Smooth muscle cell (in vitro differentiated cells): ENCODE data around the gene ZDHHC17. TPM values are rescaled to one million over a fixed set of nuclear protein-coding genes. Genes with fewer than 3 reads are reported as not detected.

ENCODE experiments used
- DNase-seq: peaks from one replicate; lab custom pipeline; 2025; ENCODE audit not compliant: unreplicated experiment; lab: John Stamatoyannopoulos, UW
- H2AFZ ChIP-seq: fragments of 200-600 bp; sonication (generic); 2 replicates; pipeline ENCODE4 v1.6.0; 2016; ENCODE audit warnings: antibody characterized with exemption, low read depth, mild to moderate bottlenecking
- H3F3A ChIP-seq: fragments of 200-600 bp; sonication (generic); 2 replicates; pipeline ENCODE4 v1.6.0; 2017; ENCODE audit warnings: antibody characterized with exemption, low read depth
- H3K27ac ChIP-seq: fragments of 200-600 bp; sonication (generic); 2 replicates; pipeline ENCODE4 v1.5.1; 2016; ENCODE audit warnings: low read depth, mild to moderate bottlenecking
- H3K27me3 ChIP-seq: fragments of 200-600 bp; sonication (generic); 2 replicates; pipeline ENCODE4 v1.6.1; 2016; ENCODE audit warnings: low read depth, mild to moderate bottlenecking
- H3K36me3 ChIP-seq: fragments of 200-600 bp; sonication (generic); 2 replicates; pipeline ENCODE4 v1.5.1; 2016; ENCODE audit warnings: low read depth
- H3K4me1 ChIP-seq: fragments of 200-600 bp; sonication (generic); 2 replicates; pipeline ENCODE4 v1.5.1; 2016; ENCODE audit warnings: low read depth
- H3K4me2 ChIP-seq: fragments of 200-600 bp; sonication (generic); 2 replicates; pipeline ENCODE4 v1.6.0; 2016; ENCODE audit warnings: mild to moderate bottlenecking
- H3K4me3 ChIP-seq: fragments of 200-600 bp; sonication (generic); 2 replicates; pipeline ENCODE4 v1.5.1; 2016; ENCODE audit warnings: mild to moderate bottlenecking
- H3K79me2 ChIP-seq: fragments of 200-600 bp; sonication (generic); 2 replicates; pipeline ENCODE4 v1.6.0; 2016; ENCODE audit warnings: low read depth, mild to moderate bottlenecking
- H3K9ac ChIP-seq: fragments of 200-600 bp; sonication (generic); 2 replicates; pipeline ENCODE4 v1.6.0; 2016; ENCODE audit warnings: low read depth
- H3K9me3 ChIP-seq: fragments of 200-600 bp; sonication (generic); replicated peaks from 2 replicates; pipeline ENCODE4 v1.5.1; 2016; ENCODE audit warnings: low read depth
- H4K20me1 ChIP-seq: fragments of 200-600 bp; sonication (generic); 2 replicates; pipeline ENCODE4 v1.6.0; 2016; ENCODE audit warnings: low read depth
- CTCF ChIP-seq: fragments of 200-600 bp; sonication (generic); IDR thresholded peaks from 2 replicates; pipeline ENCODE4 v1.5.1; 2017; ENCODE audit warnings: borderline replicate concordance, mild to moderate bottlenecking, antibody characterized with exemption; ENCODE audit not compliant: insufficient read depth, poor library complexity, severe bottlenecking
- WGBS: methylation state at CpG from one replicate; pipeline ENCODE4 v1.1.7; 2016; ENCODE audit warnings: low lambda C conversion rate; 5-methylcytosine and 5-hydroxymethylcytosine counted together
- polyA plus RNA-seq: library from polyadenylated mRNA; unstranded; fragments of >200 nt; fragmentation: Nextera tagmentation; extraction: Ambion mirVana; gene quantifications from 2 replicates; pipeline ENCODE4 v1.2.1, GENCODE V29; 2016
- total RNA-seq: library from RNA; depleted of rRNA; stranded (reverse); fragments of >200 nt; gene quantifications from 2 replicates; pipeline ENCODE4 v1.2.3, GENCODE V29; 2014

Gene ZDHHC17
- total and polyA plus RNA-seq, 2 experiments from 2014 or later: 12.8 to 34.8 TPM

- H3K27me3 ChIP-seq: no peaks in the 10 kb centered on the region
- 31% methylated on average over 8 of the region's 8 CpGs for WGBS
- H3F3A ChIP-seq: peaks cover 85% of the 10 kb centered on the region
- peaks cover 51% of the 10 kb centered on the region for H3K79me2 ChIP-seq
- H3K27ac ChIP-seq: peak overlapping the region; percentile 99
- no peak overlapping the region for H2AFZ ChIP-seq
- no peaks in the 10 kb centered on the region for H3K9me3 ChIP-seq
- H4K20me1 ChIP-seq: peaks cover 41% of the 10 kb centered on the region
- peaks cover 72% of the 10 kb centered on the region for H3K4me1 ChIP-seq
- no peak for TF ChIP-seq CTCF
- no peak overlapping the region for H3K4me3 ChIP-seq
- peaks cover 8% of the 10 kb centered on the region for H3K36me3 ChIP-seq
- peak overlapping the region; percentile 79 for H3K4me2 ChIP-seq
- no peak for DNase-seq
- peak overlapping the region; percentile 90 for H3K9ac ChIP-seq
Observed at GRCh38 chr12:76866151-76866567, 102.2 kb downstream of the ZDHHC17 start.

- peak overlapping the region; percentile 99 for H3K27ac ChIP-seq
- peak overlapping the region; percentile 90 for H3K9ac ChIP-seq
- H3K4me2 ChIP-seq: peak overlapping the region; percentile 79
- DNase-seq: no peak
- peaks cover 81% of the 10 kb centered on the region for H3F3A ChIP-seq
- peaks cover 73% of the 10 kb centered on the region for H3K4me1 ChIP-seq
- no peaks in the 10 kb centered on the region for H3K27me3 ChIP-seq
- no peak for TF ChIP-seq CTCF
- no peak overlapping the region for H3K4me3 ChIP-seq
- H3K79me2 ChIP-seq: peaks cover 52% of the 10 kb centered on the region
- no peak overlapping the region for H2AFZ ChIP-seq
- 29% methylated on average over 8 of the region's 8 CpGs for WGBS
- H3K36me3 ChIP-seq: peaks cover 6% of the 10 kb centered on the region
- no peaks in the 10 kb centered on the region for H3K9me3 ChIP-seq
- peaks cover 47% of the 10 kb centered on the region for H4K20me1 ChIP-seq
Observed at GRCh38 chr12:76866726-76867125, 102.8 kb downstream of the ZDHHC17 start.

- TF ChIP-seq CTCF: no peak
- Histone ChIP-seq H3K79me2 (peaks cover 85% of the 10 kb centered on the region), H3K4me3 (no peak overlapping the region), H2AFZ (no peak overlapping the region), H3K9ac (no peak overlapping the region), H3F3A (peaks cover 49% of the 10 kb centered on the region), H3K27ac (peak overlapping the region; percentile 99), H4K20me1 (peaks cover 84% of the 10 kb centered on the region), H3K4me1 (peaks cover 56% of the 10 kb centered on the region), H3K9me3 (no peaks in the 10 kb centered on the region), H3K36me3 (no peaks in the 10 kb centered on the region), H3K4me2 (no peak overlapping the region), H3K27me3 (no peaks in the 10 kb centered on the region)
- no peak for DNase-seq
- WGBS: 98% methylated on average over 2 of the region's 2 CpGs
Observed at GRCh38 chr12:76871082-76871481, 107.2 kb downstream of the ZDHHC17 start.

GRCh38 chr12:76871742-76872141, 107.8 kb downstream of the ZDHHC17 start:
- H3F3A ChIP-seq: peaks cover 43% of the 10 kb centered on the region
- WGBS: 60% methylated on average over 3 of the region's 3 CpGs
- peaks cover 92% of the 10 kb centered on the region for H3K79me2 ChIP-seq
- peaks cover 56% of the 10 kb centered on the region for H3K4me1 ChIP-seq
- H3K4me2 ChIP-seq: peak overlapping the region; percentile 64
- no peak overlapping the region for H3K4me3 ChIP-seq
- H3K9me3 ChIP-seq: no peaks in the 10 kb centered on the region
- TF ChIP-seq CTCF: no peak
- no peaks in the 10 kb centered on the region for H3K36me3 ChIP-seq
- peaks cover 84% of the 10 kb centered on the region for H4K20me1 ChIP-seq
- peak overlapping the region; percentile 57 for H3K27ac ChIP-seq
- no peak overlapping the region for H3K9ac ChIP-seq
- H3K27me3 ChIP-seq: no peaks in the 10 kb centered on the region
- no peak overlapping the region for H2AFZ ChIP-seq
- no peak for DNase-seq
